Suprapubic skin (tissue), 4 donors: ENCODE measurements around the gene CNTNAP4. TPM values are rescaled to one million over a fixed set of nuclear protein-coding genes. Genes with fewer than 3 reads are reported as not detected.

Experiments used
- DNase-seq, 2 donors: peaks; one replicate each; pipeline ENCODE4 v3.0.0-alpha.2; 2019; ENCODE audit warnings: low spot score in 2 of 2
- H3K27ac ChIP-seq: fragments of 200-600 bp; sonication (generic); one replicate; pipeline ENCODE4 v1.5.1; 2019
- H3K27me3 ChIP-seq: fragments of 200-600 bp; sonication (generic); one replicate; pipeline ENCODE4 v1.5.1; 2019
- H3K36me3 ChIP-seq: fragments of 200-600 bp; sonication (generic); one replicate; pipeline ENCODE4 v1.5.1; 2019
- H3K4me1 ChIP-seq: fragments of 200-600 bp; sonication (generic); one replicate; pipeline ENCODE4 v1.5.1; 2019
- H3K4me3 ChIP-seq: fragments of 200-600 bp; sonication (generic); one replicate; pipeline ENCODE4 v1.5.1; 2019; ENCODE audit warnings: mild to moderate bottlenecking
- H3K9me3 ChIP-seq: fragments of 200-600 bp; sonication (generic); one replicate; pipeline ENCODE4 v1.5.1; 2019
- CTCF ChIP-seq, 2 donors: fragments of 200-600 bp in 1 of 2; fragments of 450-650 bp in 1 of 2; sonication (generic) in 1 of 2; IDR thresholded peaks; one replicate each; pipeline ENCODE4 v1.5.1; 2016 to 2019; ENCODE audit warnings: antibody characterized with exemption in 2 of 2, mild to moderate bottlenecking in 1 of 2, moderate library complexity in 1 of 2
- EP300 ChIP-seq: sonication (generic); formaldehyde crosslinking; IDR thresholded peaks from one replicate; pipeline ENCODE4 v1.6.1; 2017; ENCODE audit warnings: antibody characterized with exemption
- POLR2A ChIP-seq, 2 donors: fragments of 450-650 bp; IDR thresholded peaks; one replicate each; pipeline ENCODE4 v1.6.1; 2017; ENCODE audit warnings: antibody characterized with exemption in 2 of 2, mild to moderate bottlenecking in 2 of 2, moderate library complexity in 2 of 2
- POLR2AphosphoS5 ChIP-seq, 3 donors: sonication (generic); formaldehyde crosslinking; IDR thresholded peaks; one replicate each; pipeline ENCODE4 v1.6.1; 2017; ENCODE audit warnings: antibody characterized with exemption in 3 of 3
- WGBS: methylation state at CpG from one replicate; pipeline ENCODE4 v1.1.5; 2018; 5-methylcytosine and 5-hydroxymethylcytosine counted together
- total RNA-seq, 4 donors: library from RNA; depleted of rRNA; stranded (reverse); fragments of >200 nt; gene quantifications; one replicate each; pipeline ENCODE4 v1.1.0, GENCODE V29; 2016

The CNTNAP4 gene
- total RNA-seq, 4 donors from 2014 or later, result not detected

GRCh38 chr16:76277460-76278030 lies 344 bp downstream of the CNTNAP4 start:
- no peaks in the 10 kb centered on the region for H3K27me3 ChIP-seq
- H3K4me1 ChIP-seq, result no peaks in the 10 kb centered on the region
- no peak overlapping the region for H3K27ac ChIP-seq
- TF ChIP-seq POLR2AphosphoS5 (IDR thresholded peaks at IDR 0.05) (no peak), POLR2A (IDR thresholded peaks at IDR 0.05) (no peak), EP300 (no peak)
- H3K9me3 ChIP-seq, result no peaks in the 10 kb centered on the region
- no peak overlapping the region for H3K4me3 ChIP-seq
- no peak for DNase-seq
- WGBS, result 32% methylated on average over 9 of the region's 9 CpGs
- no peaks in the 10 kb centered on the region for H3K36me3 ChIP-seq

- H3K36me3 ChIP-seq, result no peaks in the 10 kb centered on the region
- DNase-seq, result no peak
- H3K9me3 ChIP-seq, result no peaks in the 10 kb centered on the region
- no peak for TF ChIP-seq EP300
- TF ChIP-seq POLR2A (IDR thresholded peaks at IDR 0.05), result no peak
- no peak for TF ChIP-seq POLR2AphosphoS5 (IDR thresholded peaks at IDR 0.05)
- no peak for TF ChIP-seq CTCF (IDR thresholded peaks at IDR 0.05)
- 63% methylated on average over 5 of the region's 5 CpGs for WGBS
- no peaks in the 10 kb centered on the region for H3K27me3 ChIP-seq
- no peak overlapping the region for H3K4me3 ChIP-seq
- no peak overlapping the region for H3K27ac ChIP-seq
- H3K4me1 ChIP-seq, result no peaks in the 10 kb centered on the region
Observed at GRCh38 chr16:76278086-76278485, 885 bp downstream of the CNTNAP4 start.

GRCh38 chr16:76278980-76279379 lies 1.8 kb downstream of the CNTNAP4 start:
- Histone ChIP-seq H3K9me3 (no peaks in the 10 kb centered on the region), H3K27ac (no peak overlapping the region), H3K4me3 (no peak overlapping the region), H3K36me3 (no peaks in the 10 kb centered on the region), H3K4me1 (no peaks in the 10 kb centered on the region), H3K27me3 (no peaks in the 10 kb centered on the region)
- no peak for TF ChIP-seq POLR2A (IDR thresholded peaks at IDR 0.05)
- no peak for TF ChIP-seq EP300
- TF ChIP-seq CTCF (IDR thresholded peaks at IDR 0.05), result no peak
- no peak for TF ChIP-seq POLR2AphosphoS5 (IDR thresholded peaks at IDR 0.05)
- no peak for DNase-seq

GRCh38 chr16:76280421-76281215 lies 3.4 kb downstream of the CNTNAP4 start:
- H3K4me3 ChIP-seq, result no peak overlapping the region
- TF ChIP-seq POLR2AphosphoS5 (IDR thresholded peaks at IDR 0.05) (no peak), POLR2A (IDR thresholded peaks at IDR 0.05) (no peak), CTCF (IDR thresholded peaks at IDR 0.05) (no peak), EP300 (no peak)
- no peaks in the 10 kb centered on the region for H3K4me1 ChIP-seq
- no peaks in the 10 kb centered on the region for H3K36me3 ChIP-seq
- no peaks in the 10 kb centered on the region for H3K27me3 ChIP-seq
- no peaks in the 10 kb centered on the region for H3K9me3 ChIP-seq
- WGBS, result 83% methylated on average over 6 of the region's 6 CpGs
- H3K27ac ChIP-seq, result no peak overlapping the region
- DNase-seq, result no peak

GRCh38 chr16:76287466-76287865 lies 10.3 kb downstream of the CNTNAP4 start:
- Histone ChIP-seq H3K9me3 (no peaks in the 10 kb centered on the region), H3K4me1 (no peaks in the 10 kb centered on the region), H3K27ac (no peak overlapping the region), H3K36me3 (no peaks in the 10 kb centered on the region), H3K27me3 (no peaks in the 10 kb centered on the region), H3K4me3 (no peak overlapping the region)
- no peak for DNase-seq
- WGBS, result 35% methylated on average over 3 of the region's 3 CpGs
- TF ChIP-seq POLR2A (IDR thresholded peaks at IDR 0.05) (no peak), EP300 (no peak), POLR2AphosphoS5 (IDR thresholded peaks at IDR 0.05) (no peak), CTCF (IDR thresholded peaks at IDR 0.05) (no peak)
